ENCODE measurements around the gene TLE4. TPM values are rescaled to one million over a fixed set of nuclear protein-coding genes. Genes with fewer than 3 reads are reported as not detected.

The TLE4 gene
- total and polyA plus RNA-seq, 8 donors, result 21.6 to 38.3 (median 33.8) TPM

- H3K4me3 ChIP-seq, result no peak overlapping the region
- H3K4me1 ChIP-seq, result no peaks in the 10 kb centered on the region
- H3K36me3 ChIP-seq, result no peaks in the 10 kb centered on the region
- DNase-seq (no peak), ATAC-seq (no peak)
- TF ChIP-seq, protein P1, sequence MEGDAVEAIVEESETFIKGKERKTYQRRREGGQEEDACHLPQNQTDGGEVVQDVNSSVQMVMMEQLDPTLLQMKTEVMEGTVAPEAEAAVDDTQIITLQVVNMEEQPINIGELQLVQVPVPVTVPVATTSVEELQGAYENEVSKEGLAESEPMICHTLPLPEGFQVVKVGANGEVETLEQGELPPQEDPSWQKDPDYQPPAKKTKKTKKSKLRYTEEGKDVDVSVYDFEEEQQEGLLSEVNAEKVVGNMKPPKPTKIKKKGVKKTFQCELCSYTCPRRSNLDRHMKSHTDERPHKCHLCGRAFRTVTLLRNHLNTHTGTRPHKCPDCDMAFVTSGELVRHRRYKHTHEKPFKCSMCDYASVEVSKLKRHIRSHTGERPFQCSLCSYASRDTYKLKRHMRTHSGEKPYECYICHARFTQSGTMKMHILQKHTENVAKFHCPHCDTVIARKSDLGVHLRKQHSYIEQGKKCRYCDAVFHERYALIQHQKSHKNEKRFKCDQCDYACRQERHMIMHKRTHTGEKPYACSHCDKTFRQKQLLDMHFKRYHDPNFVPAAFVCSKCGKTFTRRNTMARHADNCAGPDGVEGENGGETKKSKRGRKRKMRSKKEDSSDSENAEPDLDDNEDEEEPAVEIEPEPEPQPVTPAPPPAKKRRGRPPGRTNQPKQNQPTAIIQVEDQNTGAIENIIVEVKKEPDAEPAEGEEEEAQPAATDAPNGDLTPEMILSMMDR (IDR thresholded peaks at IDR 0.05), result no peak
- H3K27me3 ChIP-seq, result no peaks in the 10 kb centered on the region
- peaks cover 0 to 13% of the 10 kb centered on the region in 2 donors for H3K9me3 ChIP-seq
- H3K27ac ChIP-seq, result no peak overlapping the region
- intact Hi-C loops (cut with DNase I), result no loop called here
Observed at GRCh38 chr9:79756414-79756813, 184.6 kb downstream of the TLE4 start.

DNA sequence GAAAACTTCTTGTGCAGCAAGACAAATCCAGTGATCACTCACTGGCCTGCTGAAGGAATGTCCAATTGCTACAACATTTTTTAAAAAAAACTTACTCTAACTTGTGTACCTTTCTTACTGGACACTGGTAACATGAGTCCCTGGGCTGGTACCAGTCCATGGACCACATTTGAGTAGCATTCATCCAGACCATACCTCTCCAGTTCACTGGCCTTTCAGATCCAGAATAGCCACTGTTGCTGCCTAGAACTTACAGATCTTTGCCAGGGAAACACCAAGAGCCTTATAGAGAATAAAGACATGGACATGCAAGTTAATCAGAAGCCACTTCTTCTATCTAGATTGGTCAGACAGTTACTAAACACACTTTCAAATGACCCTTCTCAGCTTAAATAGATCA is 185.3 kb downstream of the TLE4 start:
- Histone ChIP-seq H3K9me3 (peaks cover 0 to 7% of the 10 kb centered on the region in 2 donors), H3K27ac (no peak overlapping the region), H3K4me3 (no peak overlapping the region), H3K4me1 (no peaks in the 10 kb centered on the region), H3K27me3 (no peaks in the 10 kb centered on the region), H3K36me3 (no peaks in the 10 kb centered on the region)
- no peak for DNase-seq
- TF ChIP-seq, protein P1 (IDR thresholded peaks at IDR 0.05), result no peak
- intact Hi-C loops (cut with DNase I), result no loop called here
- no peak for ATAC-seq

DNA sequence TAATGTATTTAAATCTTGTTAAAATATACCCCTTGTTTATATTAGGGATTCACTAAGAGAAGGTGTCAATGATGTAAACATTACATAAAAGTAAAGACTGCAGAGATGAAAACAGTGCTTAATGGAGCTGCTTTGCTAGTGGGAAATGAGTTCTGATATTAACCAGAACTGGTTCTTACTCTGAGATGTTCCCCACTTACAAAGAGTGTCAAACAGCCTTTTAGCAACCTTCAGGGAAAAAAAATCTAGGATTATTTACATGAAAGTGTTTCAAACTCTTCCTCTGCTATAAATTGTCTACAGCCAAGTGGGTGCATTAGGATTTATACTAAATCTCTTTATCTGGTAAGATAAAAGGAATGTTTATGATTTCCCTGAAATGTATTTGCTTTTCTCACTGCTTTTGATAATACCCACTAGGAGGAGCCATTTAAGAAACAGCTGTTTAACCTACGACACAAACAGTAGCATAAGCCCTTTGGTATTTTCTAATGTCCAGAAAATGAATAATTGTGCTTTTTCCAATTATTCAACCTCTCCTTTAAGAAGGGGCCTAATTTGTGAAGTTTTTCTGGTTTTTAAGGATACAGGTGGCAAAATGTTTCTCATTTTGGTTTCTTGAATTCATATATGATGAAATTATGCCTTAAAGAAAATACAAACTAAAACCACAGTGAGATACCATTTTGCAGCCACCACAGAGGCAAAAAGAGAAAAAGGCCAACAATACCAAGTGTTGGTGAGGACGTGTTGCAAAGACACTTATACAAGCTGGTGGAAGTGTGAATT is 186.3 kb downstream of the TLE4 start:
- Histone ChIP-seq H3K27ac (no peak overlapping the region), H3K4me1 (no peaks in the 10 kb centered on the region), H3K9me3 (no peaks in the 10 kb centered on the region), H3K4me3 (no peak overlapping the region), H3K27me3 (no peaks in the 10 kb centered on the region), H3K36me3 (no peaks in the 10 kb centered on the region)
- TF ChIP-seq, protein P1 (IDR thresholded peaks at IDR 0.05), result peak in 1 of 2 donors; percentile 44
- no peak for DNase-seq
- intact Hi-C loops (cut with DNase I), result no loop called here
- no peak for ATAC-seq

DNA sequence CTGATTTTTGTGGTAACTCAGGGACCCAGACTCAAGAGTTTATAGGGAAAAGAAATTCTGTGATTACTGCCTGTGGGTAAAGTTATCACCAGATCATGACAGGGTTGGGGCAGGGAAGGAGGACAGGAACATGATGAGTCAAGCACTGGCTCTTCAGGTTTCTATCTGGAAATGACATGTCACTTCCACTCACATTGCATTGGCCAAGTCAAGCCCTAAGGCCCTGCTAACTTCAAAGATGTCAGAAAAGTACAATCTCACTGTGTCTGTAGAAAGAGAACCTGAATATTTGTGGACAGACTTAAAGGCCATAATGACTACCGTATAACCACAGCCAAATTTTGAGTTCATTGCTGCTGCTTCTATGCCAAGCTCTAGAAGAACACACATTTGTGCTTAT is 187.7 kb downstream of the TLE4 start:
- no peak for ATAC-seq
- DNase-seq, result no peak
- intact Hi-C loops (cut with DNase I), result no loop called here
- Histone ChIP-seq H3K4me3 (no peak overlapping the region), H3K9me3 (no peaks in the 10 kb centered on the region), H3K4me1 (no peaks in the 10 kb centered on the region), H3K27ac (no peak overlapping the region), H3K27me3 (no peaks in the 10 kb centered on the region), H3K36me3 (no peaks in the 10 kb centered on the region)
- TF ChIP-seq, protein P1 (IDR thresholded peaks at IDR 0.05), result no peak

GRCh38 chr9:79762070-79762469 is 190.3 kb downstream of the TLE4 start:
- Histone ChIP-seq H3K36me3 (no peaks in the 10 kb centered on the region), H3K9me3 (no peaks in the 10 kb centered on the region), H3K4me1 (no peaks in the 10 kb centered on the region), H3K4me3 (no peak overlapping the region), H3K27ac (no peak overlapping the region), H3K27me3 (no peaks in the 10 kb centered on the region)
- ATAC-seq, result no peak
- TF ChIP-seq, protein P1 (IDR thresholded peaks at IDR 0.05), result no peak
- intact Hi-C loops (cut with DNase I), result no loop called here
- DNase-seq, result no peak
